Measurements from ENCODE around the gene AVL9.

Gene AVL9

GRCh38 chr7:32535162-32535702, 39.9 kb downstream of the AVL9 start:
- no peak for DNase-seq

- DNase-seq, result no peak
Observed at GRCh38 chr7:32536016-32536415, 40.7 kb downstream of the AVL9 start.

- no peak for DNase-seq
Observed at GRCh38 chr7:32536585-32536984, 41.3 kb downstream of the AVL9 start.

- DNase-seq, result no peak
Observed at GRCh38 chr7:32537760-32538159, 42.5 kb downstream of the AVL9 start.

GRCh38 chr7:32539366-32539765, 44.1 kb downstream of the AVL9 start:
- no peak for DNase-seq

GRCh38 chr7:32539919-32540531, 44.7 kb downstream of the AVL9 start:
- DNase-seq, result no peak

- DNase-seq, result no peak
Observed at GRCh38 chr7:32542595-32542994, 47.3 kb downstream of the AVL9 start.

GRCh38 chr7:32559480-32559879, 64.2 kb downstream of the AVL9 start:
- DNase-seq, result no peak

- no peak for DNase-seq
Observed at GRCh38 chr7:32560075-32560474, 64.8 kb downstream of the AVL9 start.

GRCh38 chr7:32561613-32562012, 66.3 kb downstream of the AVL9 start:
- DNase-seq, result no peak

GRCh38 chr7:32564542-32564941, 69.3 kb downstream of the AVL9 start:
- no peak for DNase-seq

- no peak for DNase-seq
Observed at GRCh38 chr7:32569388-32570289, 74.3 kb downstream of the AVL9 start.

- no peak for DNase-seq
Observed at GRCh38 chr7:32573110-32573687, 77.9 kb downstream of the AVL9 start.

GRCh38 chr7:32574626-32575025, 79.3 kb downstream of the AVL9 start:
- no peak for DNase-seq

GRCh38 chr7:32577421-32577820, 82.1 kb downstream of the AVL9 start:
- DNase-seq, result no peak

- DNase-seq, result no peak
Observed at GRCh38 chr7:32579776-32580175, 84.5 kb downstream of the AVL9 start.

GRCh38 chr7:32580646-32581045, 85.4 kb downstream of the AVL9 start:
- no peak for DNase-seq

- no peak for DNase-seq
Observed at GRCh38 chr7:32582036-32582435, 86.7 kb downstream of the AVL9 start.

GRCh38 chr7:32583791-32584190, 88.5 kb downstream of the AVL9 start:
- DNase-seq, result no peak

GRCh38 chr7:32586291-32587221, 91.3 kb downstream of the AVL9 start:
- DNase-seq, result no peak

- no peak for DNase-seq
Observed at GRCh38 chr7:32587411-32587948, 92.2 kb downstream of the AVL9 start.

GRCh38 chr7:32588657-32589056, 93.4 kb downstream of the AVL9 start:
- no peak for DNase-seq

Data from activated CD4-positive, alpha-beta T cell treated with anti-CD3 and anti-CD28 coated beads, Interleukin-2, amount 50 U/mL, for 1 hour (primary cell).